ENCODE results near the gene DHRS2.

DHRS2 gene

DNA sequence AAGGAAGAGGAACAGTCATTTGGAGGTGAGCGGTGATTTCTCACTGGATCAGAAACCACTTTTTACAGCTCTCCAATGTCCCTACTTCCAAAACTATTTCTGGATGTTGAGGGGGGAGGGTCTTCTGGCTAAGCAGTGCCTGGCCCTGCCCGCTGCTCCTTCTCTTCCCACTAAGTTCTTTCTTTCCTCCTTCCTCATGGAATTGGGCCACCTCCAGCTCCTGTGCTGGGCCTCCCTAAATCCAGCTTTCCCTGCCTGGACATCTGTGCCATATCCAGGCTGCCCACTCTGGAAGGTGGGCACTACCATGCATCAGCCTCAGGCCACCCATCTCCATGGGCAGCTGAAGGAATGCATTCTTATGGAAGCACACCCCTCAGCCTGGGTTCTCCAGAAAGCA is 11.5 kb downstream of the DHRS2 start:
- in situ Hi-C loops (cut with HindIII; ENCODE audit: low sequenced_read_pairs) = no loop called here
- no peak overlapping the region for H3K4me3 ChIP-seq (ENCODE audit: low read depth, low read length)
- TF ChIP-seq, protein P1, sequence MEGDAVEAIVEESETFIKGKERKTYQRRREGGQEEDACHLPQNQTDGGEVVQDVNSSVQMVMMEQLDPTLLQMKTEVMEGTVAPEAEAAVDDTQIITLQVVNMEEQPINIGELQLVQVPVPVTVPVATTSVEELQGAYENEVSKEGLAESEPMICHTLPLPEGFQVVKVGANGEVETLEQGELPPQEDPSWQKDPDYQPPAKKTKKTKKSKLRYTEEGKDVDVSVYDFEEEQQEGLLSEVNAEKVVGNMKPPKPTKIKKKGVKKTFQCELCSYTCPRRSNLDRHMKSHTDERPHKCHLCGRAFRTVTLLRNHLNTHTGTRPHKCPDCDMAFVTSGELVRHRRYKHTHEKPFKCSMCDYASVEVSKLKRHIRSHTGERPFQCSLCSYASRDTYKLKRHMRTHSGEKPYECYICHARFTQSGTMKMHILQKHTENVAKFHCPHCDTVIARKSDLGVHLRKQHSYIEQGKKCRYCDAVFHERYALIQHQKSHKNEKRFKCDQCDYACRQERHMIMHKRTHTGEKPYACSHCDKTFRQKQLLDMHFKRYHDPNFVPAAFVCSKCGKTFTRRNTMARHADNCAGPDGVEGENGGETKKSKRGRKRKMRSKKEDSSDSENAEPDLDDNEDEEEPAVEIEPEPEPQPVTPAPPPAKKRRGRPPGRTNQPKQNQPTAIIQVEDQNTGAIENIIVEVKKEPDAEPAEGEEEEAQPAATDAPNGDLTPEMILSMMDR (IDR thresholded peaks at IDR 0.05; ENCODE audit: low read depth, low read length, missing control alignments) = no peak
- no peak for DNase-seq (ENCODE audit: low read depth)

DNA sequence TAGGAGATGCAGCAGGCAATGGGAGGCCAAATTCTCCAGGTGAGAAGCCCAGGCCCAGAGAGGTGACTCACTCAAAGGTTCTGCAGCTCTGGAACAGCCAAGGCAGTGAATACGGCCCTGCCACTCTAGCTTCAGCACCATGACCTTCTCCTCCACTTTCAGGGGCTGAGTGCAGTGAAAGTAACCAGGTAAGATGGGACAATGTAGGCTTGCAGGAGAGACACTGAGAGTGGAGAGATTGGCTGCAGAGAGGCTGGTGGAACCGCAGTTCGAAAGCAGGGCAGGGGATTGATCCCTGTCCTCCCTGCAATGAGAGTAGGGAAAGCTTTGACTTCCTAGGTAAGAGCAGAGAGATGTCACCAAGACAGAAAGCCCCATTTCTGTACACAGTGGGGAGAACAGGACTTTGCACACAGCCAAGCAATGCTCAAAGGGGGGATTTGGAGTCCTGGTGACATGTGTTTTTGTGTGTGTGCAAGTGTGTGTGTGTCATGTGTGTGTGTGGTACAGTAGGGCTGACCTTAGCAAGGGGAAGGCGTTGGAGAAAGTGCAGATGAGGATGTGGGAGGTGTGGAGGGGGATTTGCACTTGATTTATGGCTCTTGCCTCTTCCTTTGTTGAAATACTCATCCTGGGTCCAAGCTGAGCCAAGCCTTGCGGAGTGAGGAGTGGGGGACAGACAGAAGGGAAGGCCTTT is 12.7 kb downstream of the DHRS2 start:
- TF ChIP-seq, protein P1 (IDR thresholded peaks at IDR 0.05; ENCODE audit: low read depth, low read length, missing control alignments) = no peak
- in situ Hi-C loops (cut with HindIII; ENCODE audit: low sequenced_read_pairs) = no loop called here
- H3K4me3 ChIP-seq (ENCODE audit: low read depth, low read length) = no peak overlapping the region
- no peak for DNase-seq (ENCODE audit: low read depth)

DNA sequence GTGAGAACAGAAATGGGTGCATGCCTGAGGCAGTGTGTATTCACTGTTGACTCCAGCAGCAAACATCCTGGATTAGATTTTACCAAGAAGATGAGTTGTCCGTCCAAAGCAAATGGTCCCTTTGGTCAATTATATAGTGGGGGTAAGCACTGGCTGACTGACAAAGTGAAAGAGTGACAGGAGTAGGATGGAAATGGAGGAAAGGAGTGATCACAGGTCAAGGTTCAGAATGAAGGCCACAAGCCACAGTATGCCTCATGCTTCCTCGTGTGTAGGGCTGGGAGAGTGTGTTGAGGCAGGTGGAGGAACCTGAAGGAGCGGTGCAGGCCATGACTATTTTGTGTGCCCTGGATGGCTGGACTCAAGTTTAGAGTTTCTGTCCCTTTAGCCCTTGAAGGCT is 14.3 kb downstream of the DHRS2 start:
- no peak for DNase-seq (ENCODE audit: low read depth)
- in situ Hi-C loops (cut with HindIII; ENCODE audit: low sequenced_read_pairs) = no loop called here
- no peak overlapping the region for H3K4me3 ChIP-seq (ENCODE audit: low read depth, low read length)
- TF ChIP-seq, protein P1 (IDR thresholded peaks at IDR 0.05; ENCODE audit: low read depth, low read length, missing control alignments) = no peak

DNA sequence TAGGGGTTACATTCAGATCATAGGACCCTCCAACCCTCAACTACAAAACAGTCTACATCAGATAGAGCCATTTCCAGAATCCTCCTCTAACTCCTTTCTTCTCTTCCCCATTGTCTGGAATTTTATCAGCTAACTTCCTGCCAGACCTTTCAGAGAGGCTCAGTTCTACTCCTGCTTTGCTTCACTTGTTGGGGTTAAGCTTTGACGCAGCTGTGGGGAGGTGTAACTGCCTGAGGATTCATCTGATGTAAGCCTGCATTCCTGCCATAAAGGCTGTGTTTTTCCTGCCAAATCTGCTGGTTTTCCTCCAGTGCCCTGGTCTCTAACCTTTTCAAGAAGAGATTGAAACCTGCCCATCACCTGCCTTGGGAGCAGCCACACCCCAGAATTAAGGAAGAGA is 16.9 kb downstream of the DHRS2 start:
- TF ChIP-seq, protein P1 (IDR thresholded peaks at IDR 0.05; ENCODE audit: low read depth, low read length, missing control alignments) = no peak
- in situ Hi-C loops (cut with HindIII; ENCODE audit: low sequenced_read_pairs) = no loop called here
- H3K4me3 ChIP-seq (ENCODE audit: low read depth, low read length) = no peak overlapping the region
- DNase-seq (ENCODE audit: low read depth) = no peak

DNA sequence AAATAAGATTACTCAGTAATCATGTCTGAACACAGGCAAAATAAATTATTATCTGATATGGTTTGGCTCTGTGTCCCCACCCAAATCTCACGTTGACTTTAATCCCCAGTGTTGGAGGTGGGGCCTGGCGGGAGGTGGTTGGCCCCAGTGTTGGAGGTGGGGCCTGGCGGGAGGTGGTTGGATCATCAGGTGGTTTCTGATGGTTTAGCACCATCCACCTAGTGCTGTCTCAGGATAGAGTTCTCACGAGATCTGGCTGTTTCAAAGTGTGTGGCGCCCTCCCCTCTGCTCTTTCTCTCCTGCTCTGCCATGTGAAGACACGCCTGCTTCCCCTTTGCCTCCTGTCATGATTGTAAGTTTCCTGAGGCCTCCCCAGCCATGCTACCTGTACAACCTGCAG is 18.1 kb downstream of the DHRS2 start:
- DNase-seq (ENCODE audit: low read depth) = no peak
- TF ChIP-seq, protein P1 (IDR thresholded peaks at IDR 0.05; ENCODE audit: low read depth, low read length, missing control alignments) = no peak
- no peak overlapping the region for H3K4me3 ChIP-seq (ENCODE audit: low read depth, low read length)
- in situ Hi-C loops (cut with HindIII; ENCODE audit: low sequenced_read_pairs) = no loop called here

DNA sequence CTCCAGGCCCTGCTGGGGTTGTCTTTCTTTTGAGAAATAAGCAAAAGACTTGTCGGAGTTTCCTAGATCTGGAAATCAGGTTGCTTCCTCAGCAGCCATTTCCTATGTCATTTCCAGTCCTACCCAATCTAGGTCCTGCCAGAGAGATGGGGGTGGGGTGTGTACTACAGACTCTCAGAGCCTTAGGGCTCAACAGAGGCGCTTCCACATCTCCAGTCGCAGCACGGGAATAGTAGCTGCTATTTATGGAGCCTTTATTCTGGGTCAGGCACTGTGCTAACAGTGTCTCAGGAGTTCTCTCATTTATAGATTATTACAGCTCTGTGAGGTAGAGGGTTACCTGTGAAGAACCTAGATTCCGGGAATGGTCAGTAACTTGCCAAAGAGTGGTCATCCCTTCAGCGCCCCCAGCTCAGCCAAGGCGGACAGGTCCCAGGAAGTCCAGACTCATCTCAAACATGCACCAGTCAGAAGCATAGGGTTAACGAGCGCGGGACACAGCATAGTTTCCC is 21.9 kb downstream of the DHRS2 start:
- in situ Hi-C loops (cut with HindIII; ENCODE audit: low sequenced_read_pairs) = no loop called here
- no peak for DNase-seq (ENCODE audit: low read depth)
- H3K4me3 ChIP-seq (ENCODE audit: low read depth, low read length) = no peak overlapping the region
- TF ChIP-seq, protein P1 (IDR thresholded peaks at IDR 0.05; ENCODE audit: low read depth, low read length, missing control alignments) = no peak

Data from astrocyte of the cerebellum (primary cell).